Gastroesophageal sphincter (tissue), 4 donors: ENCODE data around the gene UMPS. TPM values are rescaled to one million over a fixed set of nuclear protein-coding genes. Genes with fewer than 3 reads are reported as not detected.
"Not testable (repeated sequence)": the region's sequence is repeated elsewhere in the genome, so short reads cannot be mapped to it uniquely, and the experiment has no call there.

ENCODE experiments used
- ATAC-seq: fragments of 150-250 bp; one replicate; pipeline ENCODE4 v1.9.1; 2016; ENCODE audit warnings: mild to moderate bottlenecking, moderate library complexity
- H3K27ac ChIP-seq, 4 donors: fragments of 200-600 bp; sonication (generic) in 3 of 4; 1 replicate in 3 of 4; 2 replicates in 1 of 4; pipeline ENCODE4 v1.5.1; 2016 to 2019
- H3K27me3 ChIP-seq: fragments of 200-600 bp; sonication (generic); one replicate; pipeline ENCODE4 v1.5.1; 2019
- H3K36me3 ChIP-seq, 2 donors: fragments of 200-600 bp; sonication (generic); one replicate each; pipeline ENCODE4 v1.5.1; 2019; ENCODE audit warnings: control low read depth in 1 of 2
- H3K4me1 ChIP-seq, 3 donors: fragments of 200-600 bp; sonication (generic); 1 replicate in 2 of 3; 2 replicates in 1 of 3; pipeline ENCODE4 v1.5.1; 2016 to 2019; ENCODE audit warnings: control low read depth in 2 of 3
- H3K4me3 ChIP-seq, 2 donors: fragments of 200-600 bp; sonication (generic); one replicate each; pipeline ENCODE4 v1.5.1; 2019; ENCODE audit warnings: mild to moderate bottlenecking in 1 of 2, moderate library complexity in 1 of 2
- H3K9me3 ChIP-seq, 3 donors: fragments of 200-600 bp; sonication (generic); one replicate each; pipeline ENCODE4 v1.5.1; 2017 to 2019; ENCODE audit warnings: control low read depth in 2 of 3
- CTCF ChIP-seq, 4 experiments: fragments of 200-600 bp in 2 of 4; fragments of 450-650 bp in 2 of 4; sonication (generic) in 1 of 4; IDR thresholded peaks; one replicate each; pipeline ENCODE4 v1.5.1; 2017 to 2019; ENCODE audit warnings: antibody characterized with exemption in 4 of 4, mild to moderate bottlenecking in 2 of 4, moderate library complexity in 2 of 4
- EP300 ChIP-seq: sonication (generic); formaldehyde crosslinking; IDR thresholded peaks from one replicate; pipeline ENCODE4 v1.6.1; 2017; ENCODE audit warnings: antibody characterized with exemption, mild to moderate bottlenecking
- POLR2A ChIP-seq, 2 donors: fragments of 450-650 bp; IDR thresholded peaks; one replicate each; pipeline ENCODE4 v1.6.1; 2017; ENCODE audit warnings: antibody characterized with exemption in 2 of 2, mild to moderate bottlenecking in 2 of 2, moderate library complexity in 1 of 2
- POLR2AphosphoS5 ChIP-seq: sonication (generic); formaldehyde crosslinking; IDR thresholded peaks from one replicate; pipeline ENCODE4 v1.6.1; 2017; ENCODE audit warnings: antibody characterized with exemption
- WGBS, 2 donors: methylation state at CpG; one replicate each; pipeline ENCODE4 v1.1.5; 2018; ENCODE audit warnings: low coverage in 1 of 2; 5-methylcytosine and 5-hydroxymethylcytosine counted together
- total RNA-seq, 4 donors: library from RNA; depleted of rRNA; stranded (reverse); fragments of >200 nt; gene quantifications; one replicate each; pipeline ENCODE4 v1.1.0, GENCODE V29; 2016

UMPS gene
- total RNA-seq, 4 donors from 2014 or later: 18.5 to 24.3 (median 20.7) TPM

- peaks cover 16 to 62% (median 30%) of the 10 kb centered on the region in 3 donors for H3K4me1 ChIP-seq
- H3K36me3 ChIP-seq: no peaks in the 10 kb centered on the region
- no peak overlapping the region for H3K4me3 ChIP-seq
- no peaks in the 10 kb centered on the region for H3K27me3 ChIP-seq
- ATAC-seq: peak; percentile 20
- peak overlapping the region; percentile 64 to 79 (median 66) for H3K27ac ChIP-seq
- TF ChIP-seq POLR2A (IDR thresholded peaks at IDR 0.05) (no peak), POLR2AphosphoS5 (no peak), CTCF (IDR thresholded peaks at IDR 0.05) (no peak), EP300 (no peak)
- no peaks in the 10 kb centered on the region for H3K9me3 ChIP-seq
- WGBS, 2 donors: 18 to 37% methylated on average over 3 of the region's 3 CpGs
These were observed 55.7 kb downstream of the UMPS start for GRCh38 chr3:124785973-124786372.

- peak; percentile 34 for ATAC-seq
- TF ChIP-seq EP300 (no peak), CTCF (IDR thresholded peaks at IDR 0.05) (peak in 3 of 4 experiments; percentile 46 to 61 (median 55)), POLR2A (IDR thresholded peaks at IDR 0.05) (no peak)
- no peaks in the 10 kb centered on the region for H3K36me3 ChIP-seq
- H3K9me3 ChIP-seq: no peaks in the 10 kb centered on the region
- peak overlapping the region; percentile 64 to 79 (median 66) for H3K27ac ChIP-seq
- H3K27me3 ChIP-seq: no peaks in the 10 kb centered on the region
- H3K4me3 ChIP-seq: no peak overlapping the region
- 34 to 52% methylated on average over 2 to 5 of the region's 6 CpGs for WGBS, 2 donors
- peaks cover 9 to 62% (median 23%) of the 10 kb centered on the region in 3 donors for H3K4me1 ChIP-seq
These were observed 56.4 kb downstream of the UMPS start for GRCh38 chr3:124786511-124787241.

GRCh38 chr3:124787476-124788195 is 57.4 kb downstream of the UMPS start:
- ATAC-seq: no peak

GRCh38 chr3:124788254-124788745 is 58.0 kb downstream of the UMPS start:
- Histone ChIP-seq H3K27ac (peak overlapping the region in 2 of 4 donors; percentile 4 to 79), H3K4me3 (no peak overlapping the region), H3K36me3 (peaks cover 0 to 10% of the 10 kb centered on the region in 2 donors), H3K27me3 (no peaks in the 10 kb centered on the region), H3K4me1 (peaks cover 9 to 72% (median 22%) of the 10 kb centered on the region in 3 donors), H3K9me3 (no peaks in the 10 kb centered on the region)
- no peak for TF ChIP-seq POLR2A (IDR thresholded peaks at IDR 0.05)
- TF ChIP-seq CTCF (IDR thresholded peaks at IDR 0.05): no peak
- TF ChIP-seq EP300: no peak
- no peak for TF ChIP-seq POLR2AphosphoS5
- 83% methylated on average over 1 of the region's 2 CpGs; no CpG with 5 or more reads in 1 of the 2 donors for WGBS, 2 donors
- no peak for ATAC-seq

More at GRCh38 chr3:124787476-124788195, 57.4 kb downstream of the UMPS start:
- WGBS, 2 donors: 36 to 63% methylated on average over 1 to 3 of the region's 3 CpGs
- Histone ChIP-seq H3K27me3 (no peaks in the 10 kb centered on the region), H3K36me3 (peaks cover 0 to 3% of the 10 kb centered on the region in 2 donors), H3K27ac (peak overlapping the region in 3 of 4 donors; percentile 65 to 79 (median 68)), H3K4me3 (no peak overlapping the region), H3K4me1 (peaks cover 9 to 66% (median 22%) of the 10 kb centered on the region in 3 donors), H3K9me3 (no peaks in the 10 kb centered on the region)
- no peak for TF ChIP-seq POLR2A (IDR thresholded peaks at IDR 0.05)
- TF ChIP-seq POLR2AphosphoS5: no peak
- no peak for TF ChIP-seq CTCF (IDR thresholded peaks at IDR 0.05)
- no peak for TF ChIP-seq EP300

- not testable (repeated sequence) for H3K27ac ChIP-seq, ATAC-seq, H3K9me3 ChIP-seq, H3K27me3 ChIP-seq, H3K4me3 ChIP-seq
- H3K36me3 ChIP-seq: peaks cover 0 to 18% of the 10 kb centered on the region in 2 donors
- whole genome bisulfite sequencing, 2 donors: 88 to 92% methylated on average over 1 to 2 of the region's 5 CpGs
- peaks cover 9 to 76% (median 22%) of the 10 kb centered on the region in 3 donors for H3K4me1 ChIP-seq
These were observed 58.9 kb downstream of the UMPS start for GRCh38 chr3:124789103-124789502.
